Eye (tissue), 1 donor: ENCODE data around the gene DYNLT5.
A peak's percentile ranks its signal among the peaks of the same experiment; 100 is the strongest.
"Not testable (repeated sequence)": the region's sequence is repeated elsewhere in the genome, so short reads cannot be mapped to it uniquely, and the experiment has no call there.

Source experiments
- DNase-seq: peaks from one replicate; pipeline ENCODE4 v3.0.0-alpha.2; 2015

The DYNLT5 gene

GRCh38 chr1:66751160-66751559 is 1.1 kb upstream of the DYNLT5 start:
- DNase-seq: no peak

GRCh38 chr1:66752671-66753371 is 562 bp downstream of the DYNLT5 start:
- no peak for DNase-seq

GRCh38 chr1:66757722-66758240 is 5.5 kb downstream of the DYNLT5 start:
- DNase-seq: no peak

GRCh38 chr1:66758241-66758755 is 6.0 kb downstream of the DYNLT5 start:
- DNase-seq: no peak

- DNase-seq: no peak
Measured at GRCh38 chr1:66760506-66760905, 8.2 kb downstream of the DYNLT5 start.

- DNase-seq: no peak
Measured at GRCh38 chr1:66761221-66761620, 9.0 kb downstream of the DYNLT5 start.

GRCh38 chr1:66764994-66765578 is 12.8 kb downstream of the DYNLT5 start:
- peak; percentile 81 for DNase-seq

- no peak for DNase-seq
Measured at GRCh38 chr1:66767626-66768025, 15.4 kb downstream of the DYNLT5 start.

GRCh38 chr1:66768965-66769364 is 16.7 kb downstream of the DYNLT5 start:
- DNase-seq: no peak

GRCh38 chr1:66769512-66770229 is 17.4 kb downstream of the DYNLT5 start:
- DNase-seq: no peak

- no peak for DNase-seq
Measured at GRCh38 chr1:66770240-66770639, 18.0 kb downstream of the DYNLT5 start.

GRCh38 chr1:66770694-66771093 is 18.4 kb downstream of the DYNLT5 start:
- DNase-seq: no peak

GRCh38 chr1:66773227-66773626 is 21.0 kb downstream of the DYNLT5 start:
- DNase-seq: no peak

GRCh38 chr1:66774438-66774837 is 22.2 kb downstream of the DYNLT5 start:
- DNase-seq: no peak

GRCh38 chr1:66775646-66776045 is 23.4 kb downstream of the DYNLT5 start:
- no peak for DNase-seq

- DNase-seq: peak; percentile 89
Measured at GRCh38 chr1:66777831-66778230, 25.6 kb downstream of the DYNLT5 start.

GRCh38 chr1:66778266-66778665 is 26.0 kb downstream of the DYNLT5 start:
- no peak for DNase-seq

GRCh38 chr1:66778969-66779368 is 26.7 kb downstream of the DYNLT5 start:
- DNase-seq: no peak

- DNase-seq: no peak
Measured at GRCh38 chr1:66779475-66780078, 27.3 kb downstream of the DYNLT5 start.

GRCh38 chr1:66785800-66786199 is 33.5 kb downstream of the DYNLT5 start:
- not testable (repeated sequence) for DNase-seq

GRCh38 chr1:66787641-66788040 is 35.4 kb downstream of the DYNLT5 start:
- DNase-seq: no peak

GRCh38 chr1:66788231-66788939 is 36.1 kb downstream of the DYNLT5 start:
- DNase-seq: no peak
